ENCODE measurements around the gene FLT1.

The FLT1 gene

GRCh38 chr13:28528848-28529247 lies 33.9 kb upstream of the FLT1 start:
- no peak for DNase-seq (ENCODE audit: low read depth, low spot score)

GRCh38 chr13:28528388-28528787 lies 33.5 kb upstream of the FLT1 start:
- DNase-seq (ENCODE audit: low read depth, low spot score): no peak

- no peak for DNase-seq (ENCODE audit: low read depth, low spot score)
Observed at GRCh38 chr13:28527629-28528028, 32.7 kb upstream of the FLT1 start.

GRCh38 chr13:28526876-28527275 lies 31.9 kb upstream of the FLT1 start:
- no peak for DNase-seq (ENCODE audit: low read depth, low spot score)

GRCh38 chr13:28522871-28523270 lies 27.9 kb upstream of the FLT1 start:
- DNase-seq (ENCODE audit: low read depth, low spot score): no peak

- DNase-seq (ENCODE audit: low read depth, low spot score): no peak
Observed at GRCh38 chr13:28513745-28514144, 18.8 kb upstream of the FLT1 start.

- no peak for DNase-seq (ENCODE audit: low read depth, low spot score)
Observed at GRCh38 chr13:28510542-28510941, 15.6 kb upstream of the FLT1 start.

- no peak for DNase-seq (ENCODE audit: low read depth, low spot score)
Observed at GRCh38 chr13:28510066-28510465, 15.1 kb upstream of the FLT1 start.

GRCh38 chr13:28505543-28506135 lies 10.7 kb upstream of the FLT1 start:
- DNase-seq (ENCODE audit: low read depth, low spot score): no peak

GRCh38 chr13:28503182-28503967 lies 8.4 kb upstream of the FLT1 start:
- peak; percentile 40 for DNase-seq (ENCODE audit: low read depth, low spot score)

GRCh38 chr13:28501547-28501946 lies 6.6 kb upstream of the FLT1 start:
- no peak for DNase-seq (ENCODE audit: low read depth, low spot score)

GRCh38 chr13:28499609-28500008 lies 4.7 kb upstream of the FLT1 start:
- DNase-seq (ENCODE audit: low read depth, low spot score): no peak

- no peak for DNase-seq (ENCODE audit: low read depth, low spot score)
Observed at GRCh38 chr13:28498481-28499115, 3.7 kb upstream of the FLT1 start.

GRCh38 chr13:28497143-28497876 lies 2.4 kb upstream of the FLT1 start:
- DNase-seq (ENCODE audit: low read depth, low spot score): no peak

GRCh38 chr13:28496188-28496564 lies 1.2 kb upstream of the FLT1 start:
- no peak for DNase-seq (ENCODE audit: low read depth, low spot score)

GRCh38 chr13:28495538-28496187 lies 735 bp upstream of the FLT1 start:
- DNase-seq (ENCODE audit: low read depth, low spot score): no peak

GRCh38 chr13:28494504-28494777 lies 487 bp downstream of the FLT1 start:
- no peak for DNase-seq (ENCODE audit: low read depth, low spot score)

GRCh38 chr13:28493740-28494503 lies 1.0 kb downstream of the FLT1 start:
- DNase-seq (ENCODE audit: low read depth, low spot score): no peak

GRCh38 chr13:28492569-28493367 lies 2.2 kb downstream of the FLT1 start:
- no peak for DNase-seq (ENCODE audit: low read depth, low spot score)

- DNase-seq (ENCODE audit: low read depth, low spot score): no peak
Observed at GRCh38 chr13:28490061-28490460, 4.9 kb downstream of the FLT1 start.

Data from iPS DF 19.7 (cell line).